GM23338 (cell line): ENCODE data around the gene FBXW12. TPM values are rescaled to one million over a fixed set of nuclear protein-coding genes. Genes with fewer than 3 reads are reported as not detected.

ENCODE experiments used
- ATAC-seq: fragments of 200-7000 bp; cut with Tn5 transposase; 3 replicates; pipeline ENCODE4 v1.9.1; 2020
- DNase-seq: peaks from one replicate; pipeline ENCODE4 v3.0.0-alpha.2; 2015; ENCODE audit warnings: low spot score
- H2AFZ ChIP-seq: fragments of 200-600 bp; sonication (generic); 2 replicates; pipeline ENCODE4 v1.8.0; 2016; ENCODE audit warnings: antibody characterized with exemption, mild to moderate bottlenecking, moderate library complexity
- H3F3A ChIP-seq: fragments of 200-600 bp; sonication (generic); replicated peaks from 2 replicates; pipeline ENCODE4 v1.8.0; 2017; ENCODE audit warnings: antibody characterized with exemption, mixed run types, low read depth
- H3K27ac ChIP-seq: fragments of 200-600 bp; sonication (generic); 2 replicates; pipeline ENCODE4 v1.6.1; 2016; ENCODE audit warnings: low read depth
- H3K27me3 ChIP-seq: fragments of 200-600 bp; sonication (generic); 2 replicates; pipeline ENCODE4 v1.8.0; 2016; ENCODE audit warnings: mild to moderate bottlenecking, mixed run types, moderate library complexity; ENCODE audit not compliant: insufficient read depth
- H3K36me3 ChIP-seq: fragments of 200-600 bp; sonication (generic); 2 replicates; pipeline ENCODE4 v1.8.0; 2016; ENCODE audit warnings: mild to moderate bottlenecking; ENCODE audit not compliant: insufficient read depth
- H3K4me1 ChIP-seq: fragments of 200-600 bp; sonication (generic); 2 replicates; pipeline ENCODE4 v1.8.0; 2016; ENCODE audit warnings: mild to moderate bottlenecking, moderate library complexity; ENCODE audit not compliant: insufficient read depth
- H3K4me2 ChIP-seq: fragments of 200-600 bp; sonication (generic); 2 replicates; pipeline ENCODE4 v1.7.1; 2017; ENCODE audit warnings: mixed run types
- H3K4me3 ChIP-seq: fragments of 200-600 bp; sonication (generic); 2 replicates; pipeline ENCODE4 v1.6.1; 2016; ENCODE audit warnings: mixed run types
- H3K79me2 ChIP-seq: fragments of 200-600 bp; sonication (generic); replicated peaks from 2 replicates; pipeline ENCODE4 v1.8.0; 2017; ENCODE audit warnings: mild to moderate bottlenecking; ENCODE audit not compliant: insufficient read depth
- H3K9me2 ChIP-seq: fragments of 200-600 bp; sonication (generic); 2 replicates; pipeline ENCODE4 v1.8.0; 2017; ENCODE audit not compliant: insufficient read depth
- H4K20me1 ChIP-seq: fragments of 200-600 bp; sonication (generic); replicated peaks from 2 replicates; pipeline ENCODE4 v1.8.0; 2017; ENCODE audit warnings: mild to moderate bottlenecking; ENCODE audit not compliant: insufficient read depth
- H3K27ac Mint-ChIP-seq: 2 replicates; pipeline ENCODE4 v1.8.0; 2020; ENCODE audit warnings: inconsistent platforms, mild to moderate bottlenecking, moderate library complexity, mixed read lengths
- H3K27me3 Mint-ChIP-seq: 3 replicates; pipeline ENCODE4 v1.8.0; 2022; ENCODE audit warnings: low read depth, mild to moderate bottlenecking, moderate library complexity, mixed read lengths, inconsistent platforms; ENCODE audit not compliant: insufficient read depth, poor library complexity
- H3K36me3 Mint-ChIP-seq: 3 replicates; pipeline ENCODE4 v1.8.0; 2021; ENCODE audit warnings: low read depth, mild to moderate bottlenecking, inconsistent platforms, moderate library complexity, mixed read lengths
- H3K4me1 Mint-ChIP-seq: 3 replicates; pipeline ENCODE4 v1.8.0; 2020; ENCODE audit warnings: mild to moderate bottlenecking, inconsistent platforms, mixed read lengths
- H3K4me3 Mint-ChIP-seq: 3 replicates; pipeline ENCODE4 v1.8.0; 2021; ENCODE audit warnings: moderate library complexity, mild to moderate bottlenecking, inconsistent platforms, mixed read lengths
- H3K9me3 Mint-ChIP-seq: 3 replicates; pipeline ENCODE4 v1.8.0; 2020; ENCODE audit warnings: moderate library complexity, mild to moderate bottlenecking, inconsistent platforms, mixed read lengths
- EZH2phosphoT487 ChIP-seq: fragments of 200-600 bp; sonication (generic); IDR thresholded peaks from one replicate; pipeline ENCODE4 v1.8.1; 2018; ENCODE audit warnings: antibody characterized with exemption; ENCODE audit not compliant: unreplicated experiment
- NANOG ChIP-seq: IDR thresholded peaks from 2 replicates; pipeline ENCODE4 v1.6.1; 2016; ENCODE audit warnings: antibody characterized with exemption, borderline replicate concordance
- POLR2AphosphoS5 ChIP-seq: IDR thresholded peaks from 2 replicates; pipeline ENCODE4 v1.6.1; 2016; ENCODE audit warnings: antibody characterized with exemption, low read depth
- STAT1 ChIP-seq: IDR thresholded peaks from one replicate; pipeline ENCODE4 v1.6.1; 2016; ENCODE audit warnings: antibody characterized with exemption; ENCODE audit not compliant: unreplicated experiment
- ZNF114 ChIP-seq: fragments of 250-450 bp; sonication (Bioruptor Pico); IDR thresholded peaks from 2 replicates; pipeline ENCODE4 v1.5.0; 2020; ENCODE audit warnings: mild to moderate bottlenecking, moderate library complexity
- polyA plus RNA-seq: library from polyadenylated mRNA; unstranded; fragments of >200 nt; fragmentation: Nextera tagmentation; extraction: Ambion mirVana; gene quantifications from 2 replicates; pipeline ENCODE4 v1.2.1, GENCODE V29; 2016
- total RNA-seq: library from RNA; depleted of rRNA; stranded (reverse); fragments of >200 nt; shearing (Covaris generic); gene quantifications from 2 replicates; pipeline ENCODE4 v1.2.3, GENCODE V29; 2014
- TF ChIP-seq, protein P1 (sequence below): fragments of 250-450 bp; sonication (Bioruptor Pico); IDR thresholded peaks from 2 replicates; pipeline ENCODE4 v1.5.0; 2020; ENCODE audit warnings: mild to moderate bottlenecking, moderate library complexity

Gene FBXW12
- total and polyA plus RNA-seq, 2 experiments from 2014 or later: 0.73 TPM; not detected in 1

DNA sequence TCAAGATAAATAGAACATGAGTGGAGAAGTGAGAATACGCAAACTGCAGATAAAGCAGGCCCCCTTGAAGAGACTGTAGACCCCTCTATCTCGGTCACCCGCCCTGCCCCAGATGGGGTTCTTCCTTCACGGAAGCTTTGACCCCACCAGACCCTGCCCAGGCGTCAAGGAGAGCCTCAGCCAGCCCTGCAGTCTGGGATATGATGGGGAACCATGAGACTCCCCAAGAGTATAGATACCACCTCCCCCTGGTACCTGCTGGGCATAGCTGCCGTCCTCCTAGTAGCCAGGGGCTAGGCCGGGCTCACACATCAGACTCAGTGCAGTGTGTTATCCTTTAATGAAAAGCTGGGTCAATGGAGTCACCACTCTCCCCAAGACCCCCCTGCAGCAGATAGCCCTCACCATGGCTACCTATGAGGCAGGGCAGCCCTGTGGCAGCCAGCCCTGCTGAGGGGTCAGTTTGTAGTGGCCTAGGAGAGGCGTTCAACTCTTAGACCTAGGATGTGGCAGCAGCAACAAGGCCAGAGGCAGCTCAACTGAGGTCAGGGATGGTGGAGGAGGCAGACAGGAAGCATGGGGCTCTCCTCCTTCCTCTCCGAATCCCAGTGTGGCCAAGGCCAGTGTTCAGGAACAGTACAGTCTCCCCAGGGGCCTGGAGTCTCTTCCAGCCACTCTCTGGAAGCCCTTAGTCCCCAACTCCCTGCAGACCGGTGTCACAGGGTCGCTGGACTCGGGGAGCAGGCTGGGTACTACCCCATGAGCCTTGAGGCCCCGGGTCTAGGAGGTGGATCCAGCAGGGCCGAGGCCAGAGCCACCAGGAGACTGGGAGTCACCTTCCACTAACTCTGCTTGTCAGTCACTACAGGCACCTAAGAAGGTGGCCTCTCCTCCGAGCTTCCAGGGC is 31.8 kb downstream of the FBXW12 start (continued):
- TF ChIP-seq, protein P1, sequence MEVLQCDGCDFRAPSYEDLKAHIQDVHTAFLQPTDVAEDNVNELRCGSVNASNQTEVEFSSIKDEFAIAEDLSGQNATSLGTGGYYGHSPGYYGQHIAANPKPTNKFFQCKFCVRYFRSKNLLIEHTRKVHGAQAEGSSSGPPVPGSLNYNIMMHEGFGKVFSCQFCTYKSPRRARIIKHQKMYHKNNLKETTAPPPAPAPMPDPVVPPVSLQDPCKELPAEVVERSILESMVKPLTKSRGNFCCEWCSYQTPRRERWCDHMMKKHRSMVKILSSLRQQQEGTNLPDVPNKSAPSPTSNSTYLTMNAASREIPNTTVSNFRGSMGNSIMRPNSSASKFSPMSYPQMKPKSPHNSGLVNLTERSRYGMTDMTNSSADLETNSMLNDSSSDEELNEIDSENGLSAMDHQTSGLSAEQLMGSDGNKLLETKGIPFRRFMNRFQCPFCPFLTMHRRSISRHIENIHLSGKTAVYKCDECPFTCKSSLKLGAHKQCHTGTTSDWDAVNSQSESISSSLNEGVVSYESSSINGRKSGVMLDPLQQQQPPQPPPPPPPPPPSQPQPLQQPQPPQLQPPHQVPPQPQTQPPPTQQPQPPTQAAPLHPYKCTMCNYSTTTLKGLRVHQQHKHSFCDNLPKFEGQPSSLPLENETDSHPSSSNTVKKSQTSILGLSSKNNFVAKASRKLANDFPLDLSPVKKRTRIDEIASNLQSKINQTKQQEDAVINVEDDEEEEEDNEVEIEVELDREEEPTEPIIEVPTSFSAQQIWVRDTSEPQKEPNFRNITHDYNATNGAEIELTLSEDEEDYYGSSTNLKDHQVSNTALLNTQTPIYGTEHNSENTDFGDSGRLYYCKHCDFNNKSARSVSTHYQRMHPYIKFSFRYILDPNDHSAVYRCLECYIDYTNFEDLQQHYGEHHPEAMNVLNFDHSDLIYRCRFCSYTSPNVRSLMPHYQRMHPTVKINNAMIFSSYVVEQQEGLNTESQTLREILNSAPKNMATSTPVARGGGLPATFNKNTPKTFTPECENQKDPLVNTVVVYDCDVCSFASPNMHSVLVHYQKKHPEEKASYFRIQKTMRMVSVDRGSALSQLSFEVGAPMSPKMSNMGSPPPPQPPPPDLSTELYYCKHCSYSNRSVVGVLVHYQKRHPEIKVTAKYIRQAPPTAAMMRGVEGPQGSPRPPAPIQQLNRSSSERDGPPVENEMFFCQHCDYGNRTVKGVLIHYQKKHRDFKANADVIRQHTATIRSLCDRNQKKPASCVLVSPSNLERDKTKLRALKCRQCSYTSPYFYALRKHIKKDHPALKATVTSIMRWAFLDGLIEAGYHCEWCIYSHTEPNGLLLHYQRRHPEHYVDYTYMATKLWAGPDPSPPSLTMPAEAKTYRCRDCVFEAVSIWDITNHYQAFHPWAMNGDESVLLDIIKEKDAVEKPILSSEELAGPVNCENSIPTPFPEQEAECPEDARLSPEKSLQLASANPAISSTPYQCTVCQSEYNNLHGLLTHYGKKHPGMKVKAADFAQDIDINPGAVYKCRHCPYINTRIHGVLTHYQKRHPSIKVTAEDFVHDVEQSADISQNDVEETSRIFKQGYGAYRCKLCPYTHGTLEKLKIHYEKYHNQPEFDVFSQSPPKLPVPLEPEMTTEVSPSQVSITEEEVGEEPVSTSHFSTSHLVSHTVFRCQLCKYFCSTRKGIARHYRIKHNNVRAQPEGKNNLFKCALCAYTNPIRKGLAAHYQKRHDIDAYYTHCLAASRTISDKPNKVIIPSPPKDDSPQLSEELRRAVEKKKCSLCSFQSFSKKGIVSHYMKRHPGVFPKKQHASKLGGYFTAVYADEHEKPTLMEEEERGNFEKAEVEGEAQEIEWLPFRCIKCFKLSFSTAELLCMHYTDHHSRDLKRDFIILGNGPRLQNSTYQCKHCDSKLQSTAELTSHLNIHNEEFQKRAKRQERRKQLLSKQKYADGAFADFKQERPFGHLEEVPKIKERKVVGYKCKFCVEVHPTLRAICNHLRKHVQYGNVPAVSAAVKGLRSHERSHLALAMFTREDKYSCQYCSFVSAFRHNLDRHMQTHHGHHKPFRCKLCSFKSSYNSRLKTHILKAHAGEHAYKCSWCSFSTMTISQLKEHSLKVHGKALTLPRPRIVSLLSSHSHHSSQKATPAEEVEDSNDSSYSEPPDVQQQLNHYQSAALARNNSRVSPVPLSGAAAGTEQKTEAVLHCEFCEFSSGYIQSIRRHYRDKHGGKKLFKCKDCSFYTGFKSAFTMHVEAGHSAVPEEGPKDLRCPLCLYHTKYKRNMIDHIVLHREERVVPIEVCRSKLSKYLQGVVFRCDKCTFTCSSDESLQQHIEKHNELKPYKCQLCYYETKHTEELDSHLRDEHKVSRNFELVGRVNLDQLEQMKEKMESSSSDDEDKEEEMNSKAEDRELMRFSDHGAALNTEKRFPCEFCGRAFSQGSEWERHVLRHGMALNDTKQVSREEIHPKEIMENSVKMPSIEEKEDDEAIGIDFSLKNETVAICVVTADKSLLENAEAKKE (CRISPR knock-in tag): no peak
- TF ChIP-seq NANOG (no peak), EZH2phosphoT487 (no peak), STAT1 (no peak), ZNF114 (CRISPR knock-in tag) (no peak)

DNA sequence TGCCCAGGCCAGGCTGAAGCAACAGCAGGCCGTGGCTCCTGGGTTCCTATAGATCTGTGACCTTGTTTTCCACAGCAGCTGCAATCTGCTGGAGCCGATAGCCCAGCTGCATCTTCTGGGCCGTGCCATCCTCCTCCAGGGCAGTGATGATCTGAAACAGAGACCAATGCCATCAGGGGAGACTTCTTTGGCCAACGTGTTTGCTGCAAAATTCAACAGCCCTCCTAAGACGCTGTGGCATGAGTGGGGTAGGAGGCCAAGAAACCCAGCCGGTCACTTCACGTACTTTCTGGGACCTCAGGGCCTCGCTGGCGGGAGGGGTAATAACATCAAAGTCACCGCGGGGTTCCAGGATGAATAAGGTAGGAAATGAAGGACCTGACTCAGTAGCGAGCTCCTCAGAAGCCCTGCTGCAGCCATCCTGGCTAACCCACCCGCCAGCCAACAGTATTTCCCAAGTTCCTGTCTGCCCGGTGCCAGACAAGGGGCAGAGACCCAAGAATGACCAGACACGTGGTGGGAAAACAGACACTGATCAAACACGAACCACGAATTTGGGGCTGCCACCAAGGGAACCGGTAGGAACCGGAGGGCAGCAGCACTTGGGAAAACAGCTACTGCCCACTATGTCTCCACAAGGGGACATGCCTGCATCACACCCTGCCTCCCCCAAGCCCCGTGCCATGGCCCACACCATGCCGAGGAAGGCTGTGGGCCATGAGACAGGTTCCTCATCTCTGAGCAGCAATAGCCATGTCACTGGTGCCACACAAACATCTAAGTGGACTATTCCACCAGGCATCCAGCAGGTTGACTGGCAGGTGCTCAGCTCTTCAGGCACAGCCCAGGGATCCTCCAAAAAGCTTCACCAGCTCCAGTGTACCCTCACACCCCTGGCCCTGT is 32.7 kb downstream of the FBXW12 start:
- Mint-ChIP-seq H3K9me3 (no peaks in the 10 kb centered on the region), H3K27me3 (peaks cover 10% of the 10 kb centered on the region), H3K4me3 (no peak overlapping the region), H3K4me1 (no peaks in the 10 kb centered on the region; the same call in 1 of the 3 replicates), H3K36me3 (peaks cover 88% of the 10 kb centered on the region), H3K27ac (no peak overlapping the region)
- Histone ChIP-seq H3F3A (no peaks in the 10 kb centered on the region; the same call in 1 of the 2 replicates), H3K4me1 (no peaks in the 10 kb centered on the region), H2AFZ (no peak overlapping the region), H3K36me3 (peaks cover 13% of the 10 kb centered on the region), H4K20me1 (no peaks in the 10 kb centered on the region; the same call in 1 of the 2 replicates), H3K27me3 (no peaks in the 10 kb centered on the region), H3K9me2 (no peaks in the 10 kb centered on the region), H3K27ac (no peak overlapping the region), H3K79me2 (no peaks in the 10 kb centered on the region), H3K4me3 (no peak overlapping the region), H3K4me2 (no peak overlapping the region)
- ATAC-seq (no peak), DNase-seq (no peak)
- TF ChIP-seq, protein P1 (CRISPR knock-in tag): no peak
- no peak for TF ChIP-seq POLR2AphosphoS5
